ENCODE data around the gene PIKFYVE. TPM values are rescaled to one million over a fixed set of nuclear protein-coding genes. Genes with fewer than 3 reads are reported as not detected.

The PIKFYVE gene
- total RNA-seq, 1 experiment from 2014 or later: 27.2 TPM

- no peak overlapping the region for H4K8ac ChIP-seq (replicated peaks; ENCODE audit: insufficient read length, low read depth, low read length)
- no peak overlapping the region for H3K4me2 ChIP-seq (ENCODE audit: insufficient read depth, insufficient read length, low read length)
- no peak overlapping the region for H3K9ac ChIP-seq (ENCODE audit: extremely low read depth, insufficient read length, low read length)
- no peak overlapping the region for H2BK20ac ChIP-seq (ENCODE audit: low read depth, low read length, poor library complexity, severe bottlenecking)
- peaks cover 19 to 55% (median 48%) of the 10 kb centered on the region in 3 experiments; a peak in 6 of 7 replicates for H3K36me3 Mint-ChIP-seq (ENCODE audit: insufficient read depth in 1 of 3, low read depth in 3 of 3)
- H2AK5ac ChIP-seq (ENCODE audit: insufficient read length, low read length): no peak overlapping the region
- no peak overlapping the region for H2BK12ac ChIP-seq (ENCODE audit: insufficient read length, low read depth, low read length)
- no peak overlapping the region for H3K23ac ChIP-seq (ENCODE audit: insufficient read length, low read depth, low read length)
- H3K18ac ChIP-seq (ENCODE audit: insufficient read length, low read depth, low read length): no peak overlapping the region
- no peaks in the 10 kb centered on the region for H3K9me3 ChIP-seq (ENCODE audit: control insufficient read depth, low read depth, low read length)
- H2BK120ac ChIP-seq (ENCODE audit: low read depth, low read length, poor library complexity, severe bottlenecking): no peak overlapping the region
- H3K23me2 ChIP-seq (ENCODE audit: insufficient read length, low read depth, low read length, poor library complexity, severe bottlenecking): no peaks in the 10 kb centered on the region
- no peaks in the 10 kb centered on the region for H4K20me1 ChIP-seq (ENCODE audit: control insufficient read depth, insufficient read depth, insufficient read length)
- H3K27me3 Mint-ChIP-seq (ENCODE audit: low read depth): no peaks in the 10 kb centered on the region
- no peak overlapping the region for H3K56ac ChIP-seq (ENCODE audit: insufficient read length, low read depth, low read length)
- H4K91ac ChIP-seq (ENCODE audit: insufficient read length, low read depth, low read length): no peak overlapping the region
- H3K4me3 Mint-ChIP-seq: no peak overlapping the region
- no CpG with 5 or more reads among the region's 2 CpGs for WGBS (ENCODE audit: extremely low coverage, insufficient read length, low lambda C conversion rate)
- no peak overlapping the region for H3K14ac ChIP-seq (ENCODE audit: insufficient read depth, low read length)
- H2BK15ac ChIP-seq (ENCODE audit: low read depth, low read length): no peak overlapping the region
- no peak overlapping the region for H3K4ac ChIP-seq (ENCODE audit: low read depth, low read length)
- H3K27me3 ChIP-seq (ENCODE audit: insufficient read depth, low read length): no peaks in the 10 kb centered on the region
- no peak overlapping the region for H3T11ph ChIP-seq (ENCODE audit: low read length)
- H3K9me3 Mint-ChIP-seq: no peaks in the 10 kb centered on the region
- H3K79me1 ChIP-seq (ENCODE audit: insufficient read depth, low read depth, low read length, poor library complexity, severe bottlenecking): no peaks in the 10 kb centered on the region
- H2AFZ ChIP-seq (ENCODE audit: low read length): no peak overlapping the region
- no peak overlapping the region; a peak in 1 of 7 replicates for H3K27ac Mint-ChIP-seq
- H3K27ac ChIP-seq (ENCODE audit: insufficient read length, low read depth, low read length): no peak overlapping the region
- H3K4me1 ChIP-seq (ENCODE audit: insufficient read depth, low read length): no peaks in the 10 kb centered on the region
- H4K5ac ChIP-seq (ENCODE audit: insufficient read length, low read depth, low read length): no peak overlapping the region
- no peaks in the 10 kb centered on the region for H3K4me1 Mint-ChIP-seq
- H3K79me2 ChIP-seq (ENCODE audit: insufficient read depth, low read length): no peaks in the 10 kb centered on the region
- H2BK5ac ChIP-seq (ENCODE audit: insufficient read length, low read length): no peak overlapping the region
- no peak for DNase-seq
- no peak for TF ChIP-seq CTCF (conservative IDR thresholded peaks at IDR 0.05)
Observed at GRCh38 chr2:208319391-208319790, 53.3 kb downstream of the PIKFYVE start.
